ENCODE data around the gene FBXO33. TPM values are rescaled to one million over a fixed set of nuclear protein-coding genes. Genes with fewer than 3 reads are reported as not detected.

The FBXO33 gene
- total and polyA plus RNA-seq, 2 of the 8 experiments (the other 6 are each of a cell fraction or from before 2014, with no cell fraction given): 4.7 to 11.5 TPM

DNA sequence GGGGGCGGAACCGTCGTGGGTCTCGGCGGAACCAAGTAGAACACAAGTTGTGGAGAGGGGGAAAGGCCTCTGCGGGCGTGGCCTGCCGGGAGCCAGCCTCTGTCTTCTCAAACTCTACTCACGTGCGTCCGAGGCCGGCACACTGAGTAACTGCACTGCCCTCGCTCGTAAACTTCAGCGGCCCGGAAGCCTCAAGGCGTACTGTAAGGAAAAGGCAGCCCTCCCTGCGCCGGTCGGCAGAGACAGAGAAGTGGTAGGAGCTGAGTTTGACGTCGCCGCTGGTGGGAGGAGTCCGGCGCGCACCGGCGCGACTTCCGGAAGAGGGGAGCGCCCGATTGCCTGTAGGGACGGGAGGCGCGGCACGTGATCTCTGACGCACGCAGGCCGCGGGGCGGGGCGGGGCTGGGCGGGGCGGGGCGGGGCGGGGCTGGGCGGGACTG is at the start of gene FBXO33 (continued):
- TF ChIP-seq SUZ12 (IDR thresholded peaks at IDR 0.05; ENCODE audit: low read length): no peak
- peak; percentile 31; the same call in 1 of the 2 replicates for TF ChIP-seq TAF1 (IDR thresholded peaks at IDR 0.05; ENCODE audit: low read depth, low read length)
- no peak for TF ChIP-seq RFX5 (IDR thresholded peaks at IDR 0.05; ENCODE audit: borderline replicate concordance, low read depth, low read length)
- no peak for TF ChIP-seq BRCA1 (IDR thresholded peaks at IDR 0.05; ENCODE audit: low read depth, low read length)
- no peak for TF ChIP-seq ATF2 (IDR thresholded peaks at IDR 0.05; ENCODE audit: low read length)
- TF ChIP-seq FOSL1 (IDR thresholded peaks at IDR 0.05; ENCODE audit: insufficient read depth, low read depth, low read length): no peak
- peak; percentile 4 for TF ChIP-seq KDM4A (IDR thresholded peaks at IDR 0.05; ENCODE audit: low read depth, low read length, severe bottlenecking)
- no peak for TF ChIP-seq YY1 (IDR thresholded peaks at IDR 0.05; ENCODE audit: low read depth, low read length)
- no peak for TF ChIP-seq SP1 (IDR thresholded peaks at IDR 0.05; ENCODE audit: low read depth, low read length)
- TF ChIP-seq POLR2AphosphoS5 (IDR thresholded peaks at IDR 0.05; ENCODE audit: low read depth, low read length): no peak
- TF ChIP-seq TBP (IDR thresholded peaks at IDR 0.05; ENCODE audit: low read depth, low read length): peak; percentile 88
- no peak for TF ChIP-seq SIN3A (conservative IDR thresholded peaks at IDR 0.05 in 1 of 2, IDR thresholded peaks at IDR 0.05 in 1 of 2; ENCODE audit: low read depth in 1 of 2, low read length in 2 of 2)
- TF ChIP-seq, protein P1, sequence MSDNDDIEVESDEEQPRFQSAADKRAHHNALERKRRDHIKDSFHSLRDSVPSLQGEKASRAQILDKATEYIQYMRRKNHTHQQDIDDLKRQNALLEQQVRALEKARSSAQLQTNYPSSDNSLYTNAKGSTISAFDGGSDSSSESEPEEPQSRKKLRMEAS (IDR thresholded peaks at IDR 0.05): no peak; the same call in 1 of the 2 replicates
- TF ChIP-seq CHD1 (IDR thresholded peaks at IDR 0.05; ENCODE audit: low read depth, low read length): peak; percentile 94
- no peak for TF ChIP-seq TCF12 (IDR thresholded peaks at IDR 0.05; ENCODE audit: low read depth, low read length)
- TF ChIP-seq RBBP5 (IDR thresholded peaks at IDR 0.05; ENCODE audit: borderline replicate concordance, low read depth, low read length): no peak
- TF ChIP-seq CEBPB (IDR thresholded peaks at IDR 0.05; ENCODE audit: low read depth, low read length): no peak
- no peak for TF ChIP-seq EGR1 (IDR thresholded peaks at IDR 0.05; ENCODE audit: borderline replicate concordance, low read depth, low read length)
- no peak for TF ChIP-seq CBX8 (IDR thresholded peaks at IDR 0.05; ENCODE audit: borderline replicate concordance, low read depth, low read length)
- TF ChIP-seq TAF7 (optimal IDR thresholded peaks at IDR 0.05; ENCODE audit: borderline replicate concordance, low read depth, low read length): no peak
- no peak for TF ChIP-seq SP2 (IDR thresholded peaks at IDR 0.05; ENCODE audit: low read length)
- no peak for TF ChIP-seq SRF (IDR thresholded peaks at IDR 0.05; ENCODE audit: low read depth, low read length)
- TF ChIP-seq SP4 (IDR thresholded peaks at IDR 0.05; ENCODE audit: low read length): 0 out of 2 replicates have a peak, but pooled peaks have one; percentile 59
- peak in 1 of 2 experiments; percentile 99; a peak in 2 of 3 replicates for TF ChIP-seq EP300 (IDR thresholded peaks at IDR 0.05; ENCODE audit: borderline replicate concordance in 1 of 2, low read depth in 2 of 2, low read length in 2 of 2)
- no peak for TF ChIP-seq HDAC6 (IDR thresholded peaks at IDR 0.05; ENCODE audit: low read depth, low read length)

Measured in H1 (cell line).